Measurements from ENCODE around the gene RGS10.
"Not testable (repeated sequence)": the region's sequence is repeated elsewhere in the genome, so short reads cannot be mapped to it uniquely, and the experiment has no call there.

The RGS10 gene

GRCh38 chr10:119463195-119463594 is 79.3 kb downstream of the RGS10 start:
- not testable (repeated sequence) for H3K36me3 ChIP-seq (ENCODE audit: insufficient read depth, low read length); H3K9ac ChIP-seq (ENCODE audit: low read depth, low read length); H3K4me3 ChIP-seq (ENCODE audit: low read length); H3K9me3 ChIP-seq (ENCODE audit: insufficient read depth, low read depth, low read length); H3K27ac ChIP-seq (ENCODE audit: low read depth, low read length); H3K4me1 ChIP-seq (ENCODE audit: insufficient read depth, low read length); H3K27me3 ChIP-seq (ENCODE audit: insufficient read depth, low read length)
- WGBS: 83% methylated on average over 1 of the region's 2 CpGs

DNA sequence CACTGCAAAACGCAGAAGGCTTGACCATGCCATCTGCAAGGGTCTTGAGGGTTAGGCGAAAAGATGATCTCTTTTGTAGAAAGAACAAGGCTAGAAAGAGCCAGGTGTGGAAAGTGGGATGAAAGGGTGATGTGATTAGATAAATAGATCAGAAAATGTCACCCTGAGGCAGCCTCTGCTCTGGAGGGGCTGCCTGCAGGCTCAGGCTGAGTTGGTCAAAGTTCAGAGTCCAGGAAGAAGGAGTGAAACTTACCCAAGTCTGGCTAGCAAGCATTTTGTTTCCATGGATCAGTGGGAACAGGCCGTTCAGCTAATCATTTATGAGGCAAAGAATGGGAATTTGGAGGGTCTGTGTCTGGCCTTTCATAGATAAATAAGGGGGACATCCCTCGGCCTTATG is 79.7 kb downstream of the RGS10 start:
- no peaks in the 10 kb centered on the region for H3K9me3 ChIP-seq (ENCODE audit: insufficient read depth, low read depth, low read length)
- no peak overlapping the region for H3K9ac ChIP-seq (ENCODE audit: low read depth, low read length)
- no peaks in the 10 kb centered on the region for H3K27me3 ChIP-seq (ENCODE audit: insufficient read depth, low read length)
- no peak overlapping the region for H3K27ac ChIP-seq (ENCODE audit: low read depth, low read length)
- WGBS: 91% methylated on average over 4 of the region's 4 CpGs
- no peaks in the 10 kb centered on the region for H3K4me1 ChIP-seq (ENCODE audit: insufficient read depth, low read length)
- no peaks in the 10 kb centered on the region for H3K36me3 ChIP-seq (ENCODE audit: insufficient read depth, low read length)
- H3K4me3 ChIP-seq (ENCODE audit: low read length): no peak overlapping the region

GRCh38 chr10:119461923-119462322 is 80.6 kb downstream of the RGS10 start:
- no peak overlapping the region for H3K9ac ChIP-seq (ENCODE audit: low read depth, low read length)
- H3K36me3 ChIP-seq (ENCODE audit: insufficient read depth, low read length): no peaks in the 10 kb centered on the region
- H3K4me1 ChIP-seq (ENCODE audit: insufficient read depth, low read length): no peaks in the 10 kb centered on the region
- H3K27ac ChIP-seq (ENCODE audit: low read depth, low read length): no peak overlapping the region
- 88% methylated on average over 1 of the region's 2 CpGs for WGBS
- H3K4me3 ChIP-seq (ENCODE audit: low read length): no peak overlapping the region
- no peaks in the 10 kb centered on the region for H3K9me3 ChIP-seq (ENCODE audit: insufficient read depth, low read depth, low read length)
- H3K27me3 ChIP-seq (ENCODE audit: insufficient read depth, low read length): no peaks in the 10 kb centered on the region

DNA sequence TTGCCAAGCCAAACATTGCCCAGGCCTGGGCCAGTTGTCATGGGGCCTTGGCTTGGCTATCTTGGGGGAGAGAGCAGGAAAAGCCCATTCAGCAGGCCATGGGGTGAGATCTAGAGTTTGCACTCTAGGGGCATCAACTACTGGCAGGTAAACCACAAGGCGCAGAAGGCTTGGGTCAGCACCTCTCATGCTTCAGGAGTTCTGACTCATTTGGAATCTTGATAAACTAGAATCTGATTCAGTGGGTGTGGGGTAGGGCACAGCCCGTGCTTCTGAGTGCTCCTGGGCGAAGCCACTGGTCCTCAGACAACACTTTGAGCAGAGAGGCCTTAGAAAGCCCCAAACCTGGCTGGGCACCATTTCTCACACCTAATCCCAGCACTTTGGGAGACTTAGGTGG is 81.1 kb downstream of the RGS10 start:
- Histone ChIP-seq H3K27ac (ENCODE audit: low read depth, low read length) (no peak overlapping the region), H3K9ac (ENCODE audit: low read depth, low read length) (no peak overlapping the region), H3K4me3 (ENCODE audit: low read length) (no peak overlapping the region), H3K27me3 (ENCODE audit: insufficient read depth, low read length) (no peaks in the 10 kb centered on the region), H3K4me1 (ENCODE audit: insufficient read depth, low read length) (no peaks in the 10 kb centered on the region), H3K9me3 (ENCODE audit: insufficient read depth, low read depth, low read length) (no peaks in the 10 kb centered on the region), H3K36me3 (ENCODE audit: insufficient read depth, low read length) (no peaks in the 10 kb centered on the region)
- 86% methylated on average over 3 of the region's 3 CpGs for WGBS

- no peak overlapping the region for H3K9ac ChIP-seq (ENCODE audit: low read depth, low read length)
- no peak overlapping the region for H3K27ac ChIP-seq (ENCODE audit: low read depth, low read length)
- H3K4me1 ChIP-seq (ENCODE audit: insufficient read depth, low read length): no peaks in the 10 kb centered on the region
- no peaks in the 10 kb centered on the region for H3K27me3 ChIP-seq (ENCODE audit: insufficient read depth, low read length)
- 89% methylated on average over 11 of the region's 11 CpGs for WGBS
- H3K9me3 ChIP-seq (ENCODE audit: insufficient read depth, low read depth, low read length): no peaks in the 10 kb centered on the region
- H3K36me3 ChIP-seq (ENCODE audit: insufficient read depth, low read length): no peaks in the 10 kb centered on the region
- no peak overlapping the region for H3K4me3 ChIP-seq (ENCODE audit: low read length)
These were observed 81.9 kb downstream of the RGS10 start for GRCh38 chr10:119460369-119461195.

GRCh38 chr10:119459681-119460340 is 82.7 kb downstream of the RGS10 start:
- no peaks in the 10 kb centered on the region for H3K27me3 ChIP-seq (ENCODE audit: insufficient read depth, low read length)
- 92% methylated on average over 17 of the region's 17 CpGs for WGBS
- H3K4me3 ChIP-seq (ENCODE audit: low read length): no peak overlapping the region
- no peak overlapping the region for H3K9ac ChIP-seq (ENCODE audit: low read depth, low read length)
- H3K36me3 ChIP-seq (ENCODE audit: insufficient read depth, low read length): no peaks in the 10 kb centered on the region
- H3K27ac ChIP-seq (ENCODE audit: low read depth, low read length): no peak overlapping the region
- H3K9me3 ChIP-seq (ENCODE audit: insufficient read depth, low read depth, low read length): no peaks in the 10 kb centered on the region
- no peaks in the 10 kb centered on the region for H3K4me1 ChIP-seq (ENCODE audit: insufficient read depth, low read length)

DNA sequence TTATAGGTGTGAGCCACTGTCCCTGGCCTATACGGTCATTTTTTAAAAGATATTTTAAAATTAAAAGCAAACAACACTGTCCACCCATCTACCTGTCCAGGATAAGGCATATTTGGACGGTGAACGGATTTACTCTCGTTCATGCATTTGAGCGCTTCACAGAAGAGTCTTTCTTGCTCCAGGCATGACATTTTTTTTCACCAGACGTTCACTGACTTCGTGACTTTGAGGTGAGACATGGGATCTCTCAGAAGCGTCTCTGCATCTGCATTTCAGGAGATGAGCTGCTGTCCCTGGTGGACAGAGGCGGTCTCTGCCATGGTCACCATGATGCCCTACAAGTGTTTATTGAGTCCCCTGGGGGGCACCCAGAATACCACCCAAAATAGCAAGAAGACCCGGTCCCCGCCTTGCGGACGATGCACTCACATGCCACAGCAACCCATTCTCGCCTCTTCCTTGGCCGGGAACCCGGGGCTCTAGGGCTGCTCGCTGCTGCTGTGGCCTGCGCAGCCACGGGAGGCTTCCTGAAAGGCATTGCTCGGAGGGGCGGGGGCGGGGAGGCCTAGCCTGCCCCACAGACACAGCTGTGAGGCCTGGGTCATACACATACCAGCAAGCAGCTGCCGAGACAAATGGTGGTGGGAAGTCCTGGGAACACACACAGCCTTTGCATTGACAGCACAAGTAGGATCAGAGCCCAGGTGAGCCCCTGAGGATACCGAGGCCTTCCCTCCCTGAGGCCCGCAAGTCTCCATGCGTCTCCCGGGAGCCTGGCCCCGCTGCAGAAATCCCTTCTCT is 84.4 kb downstream of the RGS10 start:
- Histone ChIP-seq H3K36me3 (ENCODE audit: insufficient read depth, low read length) (no peaks in the 10 kb centered on the region), H3K9me3 (ENCODE audit: insufficient read depth, low read depth, low read length) (no peaks in the 10 kb centered on the region), H3K9ac (ENCODE audit: low read depth, low read length) (no peak overlapping the region), H3K4me1 (ENCODE audit: insufficient read depth, low read length) (no peaks in the 10 kb centered on the region), H3K27me3 (ENCODE audit: insufficient read depth, low read length) (no peaks in the 10 kb centered on the region), H3K4me3 (ENCODE audit: low read length) (no peak overlapping the region), H3K27ac (ENCODE audit: low read depth, low read length) (no peak overlapping the region)
- WGBS: 87% methylated on average over 28 of the region's 28 CpGs

- no peak overlapping the region for H3K27ac ChIP-seq (ENCODE audit: low read depth, low read length)
- no peaks in the 10 kb centered on the region for H3K4me1 ChIP-seq (ENCODE audit: insufficient read depth, low read length)
- H3K9me3 ChIP-seq (ENCODE audit: insufficient read depth, low read depth, low read length): no peaks in the 10 kb centered on the region
- no peaks in the 10 kb centered on the region for H3K36me3 ChIP-seq (ENCODE audit: insufficient read depth, low read length)
- 90% methylated on average over 7 of the region's 7 CpGs for WGBS
- H3K9ac ChIP-seq (ENCODE audit: low read depth, low read length): no peak overlapping the region
- no peak overlapping the region for H3K4me3 ChIP-seq (ENCODE audit: low read length)
- H3K27me3 ChIP-seq (ENCODE audit: insufficient read depth, low read length): no peaks in the 10 kb centered on the region
These were observed 86.1 kb downstream of the RGS10 start for GRCh38 chr10:119456435-119456810.

- no peaks in the 10 kb centered on the region for H3K4me1 ChIP-seq (ENCODE audit: insufficient read depth, low read length)
- H3K36me3 ChIP-seq (ENCODE audit: insufficient read depth, low read length): no peaks in the 10 kb centered on the region
- no peak overlapping the region for H3K27ac ChIP-seq (ENCODE audit: low read depth, low read length)
- WGBS: 93% methylated on average over 23 of the region's 23 CpGs
- H3K9ac ChIP-seq (ENCODE audit: low read depth, low read length): no peak overlapping the region
- H3K4me3 ChIP-seq (ENCODE audit: low read length): no peak overlapping the region
- H3K9me3 ChIP-seq (ENCODE audit: insufficient read depth, low read depth, low read length): no peaks in the 10 kb centered on the region
- H3K27me3 ChIP-seq (ENCODE audit: insufficient read depth, low read length): no peaks in the 10 kb centered on the region
These were observed 86.7 kb downstream of the RGS10 start for GRCh38 chr10:119455609-119456434.

DNA sequence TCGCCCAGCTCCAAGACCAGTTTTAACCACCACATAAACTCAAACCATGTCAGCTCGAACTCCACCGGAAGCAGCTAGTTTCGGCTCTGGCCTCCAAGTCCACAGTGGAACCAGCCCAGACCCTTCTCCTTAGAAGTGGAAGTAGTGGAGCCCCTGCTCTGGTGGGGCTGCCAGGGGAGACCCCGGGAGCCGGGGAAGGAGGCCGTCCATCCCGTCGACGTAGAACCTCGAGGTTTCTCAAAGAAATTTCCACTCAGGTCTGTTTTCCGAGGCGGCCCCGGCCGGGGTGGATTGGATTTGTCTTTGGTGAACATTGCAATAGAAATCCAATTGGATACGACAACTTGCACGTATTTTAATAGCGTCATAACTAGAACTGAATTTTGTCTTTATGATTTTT is 87.5 kb downstream of the RGS10 start:
- Histone ChIP-seq H3K9me3 (ENCODE audit: insufficient read depth, low read depth, low read length) (no peaks in the 10 kb centered on the region), H3K36me3 (ENCODE audit: insufficient read depth, low read length) (no peaks in the 10 kb centered on the region), H3K9ac (ENCODE audit: low read depth, low read length) (no peak overlapping the region), H3K27me3 (ENCODE audit: insufficient read depth, low read length) (no peaks in the 10 kb centered on the region), H3K27ac (ENCODE audit: low read depth, low read length) (no peak overlapping the region), H3K4me1 (ENCODE audit: insufficient read depth, low read length) (no peaks in the 10 kb centered on the region), H3K4me3 (ENCODE audit: low read length) (no peak overlapping the region)
- 95% methylated on average over 18 of the region's 18 CpGs for WGBS

All from HUES64 (cell line).